Lung microvascular endothelial cell (primary cell): ENCODE results near the gene FPR3. TPM values are rescaled to one million over a fixed set of nuclear protein-coding genes. Genes with fewer than 3 reads are reported as not detected.

Experiments
- DNase-seq, 2 donors: peaks; one replicate each; pipeline versions ENCODE4 v3.0.0 to v3.0.0-alpha.2; 2010; ENCODE audit warnings: low read depth in 2 of 2
- total RNA-seq: library from RNA; depleted of rRNA; stranded (reverse); fragments of >200 nt; gene quantifications from 2 replicates; pipeline ENCODE4 v1.2.1, GENCODE V29; 2014

Gene FPR3
- total RNA-seq, 1 donor from 2014 or later = under 0.01 TPM

- DNase-seq = peak; percentile 14 to 73
These were observed 12.2 kb downstream of the FPR3 start for GRCh38 chr19:51807111-51807701.

- DNase-seq = no peak
These were observed 13.0 kb downstream of the FPR3 start for GRCh38 chr19:51807925-51808324.

- peak; percentile 70 to 72 for DNase-seq
These were observed 13.5 kb downstream of the FPR3 start for GRCh38 chr19:51808333-51808986.

GRCh38 chr19:51809787-51810186 is 14.8 kb downstream of the FPR3 start:
- DNase-seq = peak in 1 of 2 donors; percentile 59

- peak; percentile 35 to 43 for DNase-seq
These were observed 15.3 kb downstream of the FPR3 start for GRCh38 chr19:51810223-51810622.

GRCh38 chr19:51811344-51811743 is 16.4 kb downstream of the FPR3 start:
- no peak for DNase-seq

GRCh38 chr19:51815043-51815442 is 20.1 kb downstream of the FPR3 start:
- DNase-seq = no peak

GRCh38 chr19:51816711-51817110 is 21.8 kb downstream of the FPR3 start:
- no peak for DNase-seq

- DNase-seq = no peak
These were observed 25.1 kb downstream of the FPR3 start for GRCh38 chr19:51820011-51820410.

GRCh38 chr19:51820831-51821446 is 26.0 kb downstream of the FPR3 start:
- no peak for DNase-seq

- no peak for DNase-seq
These were observed 26.5 kb downstream of the FPR3 start for GRCh38 chr19:51821456-51821855.

GRCh38 chr19:51821921-51822320 is 27.0 kb downstream of the FPR3 start:
- DNase-seq = no peak

GRCh38 chr19:51822325-51822724 is 27.4 kb downstream of the FPR3 start:
- no peak for DNase-seq

GRCh38 chr19:51822946-51823345 is 28.0 kb downstream of the FPR3 start:
- DNase-seq = no peak

GRCh38 chr19:51824281-51825005 is 29.5 kb downstream of the FPR3 start:
- DNase-seq = no peak

- peak; percentile 3 to 44 for DNase-seq
These were observed 35.3 kb downstream of the FPR3 start for GRCh38 chr19:51830274-51830673.

GRCh38 chr19:51837145-51837544 is 42.2 kb downstream of the FPR3 start:
- no peak for DNase-seq

- DNase-seq = no peak
These were observed 67.1 kb downstream of the FPR3 start for GRCh38 chr19:51861870-51862622.

GRCh38 chr19:51873097-51873496 is 78.1 kb downstream of the FPR3 start:
- no peak for DNase-seq
